GM12891 (cell line): Measurements from ENCODE around the gene SLC13A5.

Experiments used
- DNase-seq: peaks from one replicate; pipeline ENCODE4 v3.0.0; 2011; ENCODE audit warnings: low spot score; ENCODE audit not compliant: insufficient read length
- FAIRE-seq: peaks from 2 replicates; lab custom pipeline; 2011; peaks lifted over from hg19 to GRCh38; lab: Jason Lieb, UNC
- PAX5 ChIP-seq: IDR thresholded peaks from 2 replicates; pipeline ENCODE4 v1.6.1; 2011; ENCODE audit warnings: low read length, moderate library complexity, mild to moderate bottlenecking; ENCODE audit not compliant: insufficient read depth, severe bottlenecking
- POLR2A ChIP-seq: IDR thresholded peaks from 2 replicates; pipeline ENCODE4 v1.6.1; 2011; ENCODE audit warnings: low read depth, low read length, control low read depth
- POLR2AphosphoS5 ChIP-seq: IDR thresholded peaks from 2 replicates; pipeline ENCODE4 v1.6.1; 2011; ENCODE audit warnings: low read depth, low read length, control low read depth
- POU2F2 ChIP-seq: IDR thresholded peaks from 2 replicates; pipeline ENCODE4 v1.6.1; 2011; ENCODE audit warnings: low read depth, mild to moderate bottlenecking, control low read depth, low read length, moderate library complexity
- SPI1 ChIP-seq: IDR thresholded peaks from 2 replicates; pipeline ENCODE4 v1.6.1; 2011; ENCODE audit warnings: low read depth, low read length, control low read depth
- TAF1 ChIP-seq: IDR thresholded peaks from 2 replicates; pipeline ENCODE4 v1.6.1; 2011; ENCODE audit warnings: low read depth, low read length, control low read depth

SLC13A5 gene

DNA sequence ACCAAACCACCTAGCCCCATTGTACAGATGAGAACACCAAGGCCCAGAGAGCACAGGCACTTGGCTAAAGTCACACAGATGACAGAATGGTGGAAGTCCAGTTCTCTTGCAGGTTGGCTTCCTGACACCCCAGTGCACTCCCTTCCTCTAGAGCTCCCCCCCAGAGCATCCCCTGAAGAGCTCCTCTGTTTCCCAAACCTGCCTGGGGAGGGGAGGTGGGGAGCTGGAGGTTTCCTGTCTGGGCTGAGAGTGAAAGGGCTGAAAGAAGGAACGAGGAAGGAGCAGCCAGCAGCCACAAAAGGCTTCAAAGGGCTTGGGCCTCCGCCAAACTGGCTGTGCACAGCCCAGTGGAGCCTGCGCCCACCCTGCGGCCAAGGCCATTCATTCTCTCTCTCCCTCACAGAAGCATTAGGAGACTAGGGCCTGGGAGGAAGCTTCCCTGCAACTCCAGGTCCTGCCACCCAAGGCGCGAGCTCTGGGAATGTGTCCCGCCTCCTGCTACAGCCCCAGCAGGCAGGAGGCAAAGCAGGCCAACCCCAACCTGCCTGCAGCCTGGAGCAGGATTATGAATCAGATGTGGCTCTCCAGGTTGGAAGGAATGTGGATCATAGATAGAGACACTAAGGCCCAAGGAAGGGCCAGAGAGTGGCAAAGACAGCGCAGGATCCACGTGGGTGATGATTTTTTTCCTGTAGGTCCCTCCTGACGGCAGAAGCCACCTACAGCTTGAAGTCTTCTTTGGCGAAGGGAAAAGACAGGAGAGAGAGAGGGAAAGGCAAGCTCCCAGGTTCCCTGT, 913 bp downstream of the SLC13A5 start:
- no peak for FAIRE-seq
- TF ChIP-seq POLR2AphosphoS5: no peak
- no peak for TF ChIP-seq POLR2A
- TF ChIP-seq PAX5: no peak
- no peak for TF ChIP-seq TAF1
- TF ChIP-seq SPI1: no peak
- TF ChIP-seq POU2F2: no peak

DNA sequence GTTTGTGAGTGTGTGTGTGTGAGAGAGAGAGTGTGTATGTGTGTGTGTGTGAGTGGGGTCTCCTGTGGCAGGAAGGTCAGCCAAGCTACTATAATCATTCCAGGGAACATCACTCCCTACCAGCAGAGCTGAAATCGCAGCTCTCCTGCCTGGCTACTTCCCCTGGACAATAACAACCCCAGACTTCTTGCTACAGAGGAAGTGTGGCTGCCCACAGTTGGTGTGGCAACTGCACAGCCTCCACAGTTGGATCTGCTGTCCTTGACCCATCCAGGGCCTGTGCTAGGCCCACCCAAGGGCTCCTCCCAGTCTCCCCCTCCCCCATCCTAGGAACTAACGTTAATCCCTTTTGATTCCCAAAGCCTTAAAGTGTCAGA, 1.5 kb downstream of the SLC13A5 start:
- FAIRE-seq: no peak
- no peak for DNase-seq
- TF ChIP-seq POLR2AphosphoS5 (no peak), PAX5 (no peak), POU2F2 (no peak), TAF1 (no peak)

More for the DNA sequence above, 913 bp downstream of the SLC13A5 start:
- no peak for DNase-seq

DNA sequence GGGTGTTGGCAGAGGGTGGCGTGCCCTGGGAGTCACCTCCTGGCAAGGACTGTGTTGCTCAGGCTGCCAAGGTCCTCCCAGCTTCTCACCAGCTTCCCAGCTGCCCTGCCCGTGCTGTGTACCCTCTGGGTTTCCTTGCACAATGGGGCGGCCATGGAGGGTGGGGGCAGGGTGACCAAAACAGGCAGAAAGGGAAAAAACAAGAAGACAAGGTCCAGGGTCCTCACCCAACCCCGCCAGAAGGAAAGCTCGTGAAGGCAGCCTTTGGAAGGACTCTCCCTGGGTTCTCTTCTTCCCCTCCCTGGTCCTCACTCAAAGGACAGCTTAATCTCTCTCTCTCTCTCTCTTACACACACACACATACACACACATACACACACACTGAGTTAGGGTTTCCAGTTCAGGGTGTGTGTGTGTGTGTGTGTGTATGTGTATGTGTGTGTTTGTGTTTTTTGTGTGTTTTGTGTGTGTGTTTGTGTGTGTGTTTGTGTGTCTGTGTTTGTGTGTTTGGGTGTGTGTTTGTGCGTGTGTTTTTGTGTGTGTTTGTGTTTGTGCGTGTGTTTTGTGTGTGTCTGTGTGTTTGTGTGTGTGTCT, 2.0 kb downstream of the SLC13A5 start:
- no peak for TF ChIP-seq TAF1
- no peak for TF ChIP-seq POLR2AphosphoS5
- no peak for TF ChIP-seq POU2F2
- no peak for TF ChIP-seq POLR2A
- TF ChIP-seq SPI1: no peak
- TF ChIP-seq PAX5: no peak
- no peak for DNase-seq
- peak; percentile 54 for FAIRE-seq

DNA sequence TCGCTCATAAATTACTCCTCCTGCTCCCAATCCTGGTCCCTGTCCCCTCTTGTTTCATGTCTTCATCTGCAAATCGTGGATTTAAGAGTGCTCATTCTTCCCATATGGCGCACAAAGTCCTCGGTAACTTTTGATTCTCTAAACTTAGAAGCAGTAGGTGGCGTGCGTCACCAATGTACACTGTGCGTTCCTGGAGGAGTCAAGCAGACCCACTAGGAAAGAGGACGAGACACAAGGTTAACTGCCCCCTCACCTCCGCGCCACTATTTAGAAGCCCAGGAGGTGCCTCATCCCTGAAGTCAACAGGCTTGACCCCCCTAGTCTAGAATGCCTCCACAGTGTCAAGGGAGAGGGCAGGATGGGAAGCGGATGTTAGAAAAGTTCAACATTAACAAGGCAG, 2.9 kb downstream of the SLC13A5 start:
- FAIRE-seq (no peak), DNase-seq (no peak)
- TF ChIP-seq PAX5 (no peak), TAF1 (no peak), POLR2A (no peak), SPI1 (no peak), POU2F2 (no peak), POLR2AphosphoS5 (no peak)

DNA sequence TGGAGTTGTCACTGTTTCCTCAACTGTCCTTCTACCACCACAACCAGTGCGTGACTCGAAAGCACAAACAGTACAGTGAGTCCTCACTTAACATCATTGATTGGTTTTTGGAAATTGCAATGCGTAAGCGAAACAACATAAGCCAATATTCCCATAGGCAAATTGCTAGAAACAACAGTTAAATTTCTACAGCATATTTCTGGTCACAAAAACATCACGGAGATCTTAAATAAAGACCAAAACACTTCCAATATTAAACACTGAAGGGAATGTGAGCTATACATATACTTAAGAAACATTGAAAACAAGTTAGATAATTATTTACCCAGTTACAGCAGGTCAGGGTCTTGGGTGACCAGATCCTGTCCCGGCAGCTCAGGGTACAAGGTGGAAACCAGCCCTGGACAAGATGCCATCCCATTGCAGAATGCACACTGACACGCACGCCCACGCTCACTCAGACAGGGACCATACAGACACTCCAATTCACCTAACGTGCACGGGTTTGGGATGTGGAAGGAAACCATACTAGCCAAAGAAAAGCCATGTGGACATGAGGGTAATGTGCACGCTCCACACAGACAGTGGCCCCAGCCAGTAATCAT, 4.7 kb downstream of the SLC13A5 start:
- no peak for TF ChIP-seq PAX5
- TF ChIP-seq SPI1: no peak
- TF ChIP-seq POU2F2: no peak
- no peak for TF ChIP-seq POLR2A
- TF ChIP-seq TAF1: no peak
- FAIRE-seq (no peak), DNase-seq (no peak)

DNA sequence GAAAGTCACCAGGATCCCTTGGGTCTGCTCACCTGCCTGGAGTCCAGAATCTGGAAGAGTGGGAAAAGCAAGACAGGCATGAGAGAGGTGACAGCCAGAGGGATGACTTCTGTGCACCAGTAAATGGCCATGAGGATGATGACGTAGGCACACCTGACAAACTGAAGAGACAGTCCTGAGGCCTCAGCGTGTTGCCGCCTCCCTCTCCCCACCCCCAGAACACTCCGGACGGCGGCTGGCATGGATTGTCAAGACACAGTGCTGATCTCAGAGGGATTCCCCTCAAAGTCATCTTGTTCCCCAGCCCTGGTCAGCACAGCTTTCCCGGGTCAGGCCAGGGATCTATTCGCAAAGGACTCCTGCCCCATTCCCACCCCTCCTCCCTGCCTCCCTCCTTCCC, 6.2 kb downstream of the SLC13A5 start:
- no peak for FAIRE-seq
- no peak for DNase-seq
- TF ChIP-seq TAF1 (no peak), PAX5 (no peak), POLR2AphosphoS5 (no peak), SPI1 (no peak), POU2F2 (no peak), POLR2A (no peak)

DNA sequence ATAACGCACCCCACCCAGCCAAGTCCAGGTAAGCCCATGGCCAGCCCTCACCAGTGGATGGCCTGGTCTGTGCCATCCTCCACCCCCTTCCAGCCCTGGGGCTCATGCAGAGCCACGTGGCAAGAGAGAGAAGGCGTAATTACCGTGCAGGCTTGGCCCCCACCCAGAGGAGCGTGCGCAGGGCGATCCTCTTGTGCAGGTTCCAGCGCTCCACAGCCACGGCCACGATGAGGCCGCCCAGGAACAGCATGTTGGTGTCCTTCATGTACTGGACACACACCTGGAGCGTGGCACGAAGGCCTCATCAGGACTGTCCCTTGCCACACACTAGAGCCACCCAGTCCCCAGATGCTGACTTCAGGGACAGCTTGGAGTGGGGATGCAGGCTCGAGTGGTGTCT, 6.7 kb downstream of the SLC13A5 start:
- no peak for TF ChIP-seq POLR2A
- TF ChIP-seq PAX5: no peak
- TF ChIP-seq POLR2AphosphoS5: no peak
- TF ChIP-seq SPI1: no peak
- TF ChIP-seq TAF1: no peak
- no peak for FAIRE-seq

DNA sequence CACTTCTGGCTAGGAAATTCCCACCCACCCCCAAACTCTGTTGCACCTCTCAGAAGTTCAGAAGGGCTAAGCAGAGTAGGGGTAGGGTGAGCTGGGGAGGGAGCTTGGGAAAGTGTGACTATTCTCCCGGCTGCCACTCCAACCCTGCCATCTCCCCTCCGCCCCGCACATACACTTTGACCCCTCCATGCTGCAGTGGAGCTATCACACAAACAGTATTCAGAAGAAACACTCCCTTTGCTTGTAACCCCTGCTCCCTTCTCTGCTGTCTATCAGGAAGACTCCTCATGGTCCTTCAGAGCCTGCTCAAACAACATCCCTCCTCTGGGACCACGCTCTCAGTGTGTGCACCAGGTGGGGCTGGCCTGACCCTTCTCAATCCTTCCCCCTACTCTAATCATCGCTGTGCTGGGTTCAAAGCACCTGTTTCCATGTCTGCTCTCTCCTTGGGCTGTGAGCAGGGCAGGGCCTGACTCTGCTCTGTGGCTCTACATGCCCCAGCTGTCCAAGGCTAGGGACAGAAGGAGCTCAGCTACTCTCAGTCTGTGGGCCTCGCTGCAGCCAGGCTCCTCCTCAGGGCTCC, 8.6 kb downstream of the SLC13A5 start:
- TF ChIP-seq PAX5 (no peak), POU2F2 (no peak), POLR2A (no peak), TAF1 (no peak), POLR2AphosphoS5 (no peak), SPI1 (no peak)
- FAIRE-seq: no peak

More for the DNA sequence above, 6.7 kb downstream of the SLC13A5 start:
- DNase-seq: no peak

DNA sequence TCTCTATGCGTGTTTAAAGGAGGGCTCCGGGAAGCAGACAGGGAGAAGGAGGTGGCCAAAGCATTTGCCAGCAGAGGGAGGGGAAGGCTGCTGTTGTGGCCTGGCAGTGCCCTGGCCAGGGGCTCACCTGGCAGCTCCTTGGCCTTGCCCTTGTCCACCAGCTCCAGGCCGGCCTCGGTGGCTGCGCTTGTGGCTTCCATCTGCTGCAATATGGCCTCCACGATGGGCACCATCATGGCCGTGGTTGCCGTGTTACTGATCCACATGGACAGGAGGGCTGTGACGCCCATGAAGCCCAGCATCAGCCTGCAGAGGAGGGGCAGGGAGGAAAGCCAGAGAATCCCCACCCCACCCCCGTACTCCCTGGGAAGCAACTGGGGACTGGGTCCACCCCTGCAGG, 9.4 kb downstream of the SLC13A5 start:
- no peak for TF ChIP-seq SPI1
- TF ChIP-seq PAX5: no peak
- TF ChIP-seq POLR2A: no peak
- TF ChIP-seq POU2F2: no peak
- no peak for TF ChIP-seq POLR2AphosphoS5
- TF ChIP-seq TAF1: no peak
- no peak for DNase-seq
- FAIRE-seq: no peak

More for the DNA sequence above, 8.6 kb downstream of the SLC13A5 start:
- DNase-seq: no peak
